ENCODE results near the gene RESP18.

Gene RESP18

GRCh38 chr2:219332542-219332941, at the start of gene RESP18:
TSS of gene RESP18 (minus strand) at chr2:219332744.
- DNase-seq = no peak

- DNase-seq = no peak
Measured at GRCh38 chr2:219381448-219381847, 48.9 kb upstream of the RESP18 start.

- DNase-seq = no peak
Measured at GRCh38 chr2:219380926-219381325, 48.4 kb upstream of the RESP18 start.

GRCh38 chr2:219378163-219378851, 45.8 kb upstream of the RESP18 start:
- no peak for DNase-seq

- DNase-seq = no peak
Measured at GRCh38 chr2:219369447-219369861, 36.9 kb upstream of the RESP18 start.

- no peak for DNase-seq
Measured at GRCh38 chr2:219368690-219369191, 36.2 kb upstream of the RESP18 start.

- no peak for DNase-seq
Measured at GRCh38 chr2:219362524-219363164, 30.1 kb upstream of the RESP18 start.

- DNase-seq = no peak
Measured at GRCh38 chr2:219362072-219362471, 29.5 kb upstream of the RESP18 start.

- no peak for DNase-seq
Measured at GRCh38 chr2:219358170-219359075, 25.9 kb upstream of the RESP18 start.

- DNase-seq = no peak
Measured at GRCh38 chr2:219356834-219357233, 24.3 kb upstream of the RESP18 start.

GRCh38 chr2:219354582-219354981, 22.0 kb upstream of the RESP18 start:
- no peak for DNase-seq

GRCh38 chr2:219353129-219353528, 20.6 kb upstream of the RESP18 start:
- no peak for DNase-seq

- DNase-seq = peak in 1 of 2 experiments; percentile 7
Measured at GRCh38 chr2:219352448-219353023, 20.0 kb upstream of the RESP18 start.

GRCh38 chr2:219350710-219351221, 18.2 kb upstream of the RESP18 start:
- DNase-seq = no peak

GRCh38 chr2:219350215-219350614, 17.7 kb upstream of the RESP18 start:
- no peak for DNase-seq

- no peak for DNase-seq
Measured at GRCh38 chr2:219344751-219345430, 12.3 kb upstream of the RESP18 start.

- DNase-seq = no peak
Measured at GRCh38 chr2:219335373-219335786, 2.8 kb upstream of the RESP18 start.

- DNase-seq = no peak
Measured at GRCh38 chr2:219334076-219334475, 1.5 kb upstream of the RESP18 start.

- DNase-seq = no peak
Measured at GRCh38 chr2:219331560-219332213, 857 bp downstream of the RESP18 start.

- no peak for DNase-seq
Measured at GRCh38 chr2:219327719-219328118, 4.8 kb downstream of the RESP18 start.

GRCh38 chr2:219325657-219326315, 6.8 kb downstream of the RESP18 start:
- DNase-seq = no peak
